Lung (tissue), 12 donors: ENCODE data around the gene RALGAPA1. TPM values are rescaled to one million over a fixed set of nuclear protein-coding genes. Genes with fewer than 3 reads are reported as not detected.

Experiments used
- ATAC-seq: fragments of 200-7000 bp; cut with Tn5 transposase; one replicate; pipeline ENCODE4 v1.9.1; 2020; ENCODE audit warnings: moderate number of reproducible peaks; ENCODE audit not compliant: insufficient read depth, low FRiP score
- DNase-seq, 3 donors: peaks; one replicate each; pipeline ENCODE4 v3.0.0-alpha.2; 2013 to 2017
- H3K27ac ChIP-seq, 2 donors: one replicate each; pipeline ENCODE4 v1.5.1; 2013; ENCODE audit warnings: mild to moderate bottlenecking in 2 of 2, moderate library complexity in 2 of 2, control low read depth in 1 of 2, inconsistent platforms in 1 of 2, low read depth in 1 of 2, low read length in 1 of 2
- H3K27me3 ChIP-seq, 3 donors: one replicate each; pipeline ENCODE4 v1.5.1; 2013; ENCODE audit warnings: low read length in 2 of 3; ENCODE audit not compliant: control insufficient read depth in 3 of 3, insufficient read depth in 3 of 3
- H3K36me3 ChIP-seq, 4 donors: one replicate each; pipeline ENCODE4 v1.5.1; 2013; ENCODE audit warnings: low read length in 4 of 4, mild to moderate bottlenecking in 1 of 4, moderate library complexity in 1 of 4; ENCODE audit not compliant: control insufficient read depth in 4 of 4, insufficient read depth in 4 of 4
- H3K4me1 ChIP-seq, 5 donors: one replicate each; pipeline ENCODE4 v1.5.1; 2013; ENCODE audit warnings: low read length in 5 of 5, mild to moderate bottlenecking in 2 of 5, moderate library complexity in 1 of 5; ENCODE audit not compliant: control insufficient read depth in 5 of 5, insufficient read depth in 5 of 5
- H3K4me3 ChIP-seq: one replicate; pipeline ENCODE4 v1.5.1; 2013; ENCODE audit warnings: mild to moderate bottlenecking, control low read depth, moderate library complexity
- H3K9ac ChIP-seq, 2 donors: one replicate each; pipeline ENCODE4 v1.5.1; 2013; ENCODE audit warnings: low read length in 2 of 2, control low read depth in 1 of 2; ENCODE audit not compliant: insufficient read depth in 1 of 2
- H3K9me3 ChIP-seq, 4 donors: one replicate each; pipeline ENCODE4 v1.5.1; 2013; ENCODE audit warnings: low read length in 3 of 4, mild to moderate bottlenecking in 1 of 4, moderate library complexity in 1 of 4; ENCODE audit not compliant: control insufficient read depth in 4 of 4, insufficient read depth in 3 of 4
- CTCF ChIP-seq: IDR thresholded peaks from 2 replicates; pipeline ENCODE4 v1.5.1; 2012; ENCODE audit warnings: mild to moderate bottlenecking; ENCODE audit errors: control extremely low read depth, extremely low read depth
- WGBS, 2 donors: extraction: QIAGEN DNeasy Blood & Tissue Kit; methylation state at CpG; one replicate each; pipeline ENCODE4 v1.1.7; 2013; 5-methylcytosine and 5-hydroxymethylcytosine counted together
- polyA plus RNA-seq, 2 donors: library from polyadenylated mRNA; stranded (reverse); fragments of 200-250 nt; gene quantifications; one replicate each; pipeline ENCODE4 v1.2.1, GENCODE V29; 2013
- total RNA-seq, 2 donors: library from RNA; depleted of rRNA in 1 of 2; stranded (reverse); fragments of >200 nt in 1 of 2; gene quantifications; one replicate each; pipeline ENCODE4 v1.2.1, GENCODE V29; 2014 to 2021
- donor health status: control.
- donor health status: control.
- donor health status: Bipolar disorder and iron deficiency.
- donor health status: healthy.
- donor health status: DM: yes; HTN: yes; CAD: no.

Gene RALGAPA1
- total and polyA plus RNA-seq, 4 donors, result 9.4 to 188 (median 44.9) TPM

- Histone ChIP-seq H3K36me3 (no peaks in the 10 kb centered on the region), H3K27ac (no peak overlapping the region), H3K4me1 (peaks cover 0 to 16% (median 4%) of the 10 kb centered on the region in 5 donors), H3K9ac (peak overlapping the region in 1 of 2 donors; percentile 1), H3K9me3 (no peaks in the 10 kb centered on the region), H3K4me3 (no peak overlapping the region), H3K27me3 (no peaks in the 10 kb centered on the region)
- no peak for TF ChIP-seq CTCF
- ATAC-seq (no peak), DNase-seq (no peak)
- 25% methylated on average over 2 of the region's 2 CpGs for WGBS, 2 donors
Observed at GRCh38 chr14:35809597-35809996, 502 bp upstream of the RALGAPA1 start.

- Histone ChIP-seq H3K27me3 (no peaks in the 10 kb centered on the region), H3K4me3 (peak overlapping the region; percentile 78), H3K9me3 (no peaks in the 10 kb centered on the region), H3K27ac (peak overlapping the region; percentile 96), H3K4me1 (peaks cover 0 to 16% (median 4%) of the 10 kb centered on the region in 5 donors), H3K9ac (peak overlapping the region; percentile 69 to 84), H3K36me3 (peaks cover 0 to 1% (median 0%) of the 10 kb centered on the region in 4 donors)
- WGBS, 2 donors, result 3% methylated on average over 11 of the region's 11 CpGs
- ATAC-seq, result no peak
- peak in 1 of 3 donors; percentile 47 for DNase-seq
- TF ChIP-seq CTCF, result no peak
Observed at GRCh38 chr14:35808076-35808637, 938 bp downstream of the RALGAPA1 start.

GRCh38 chr14:35807131-35807961 lies 1.7 kb downstream of the RALGAPA1 start:
- Histone ChIP-seq H3K27ac (no peak overlapping the region), H3K4me3 (no peak overlapping the region), H3K36me3 (peaks cover 0 to 1% (median 0%) of the 10 kb centered on the region in 4 donors), H3K9ac (peak overlapping the region in 1 of 2 donors; percentile 30), H3K9me3 (no peaks in the 10 kb centered on the region), H3K4me1 (peaks cover 0 to 16% (median 4%) of the 10 kb centered on the region in 5 donors), H3K27me3 (no peaks in the 10 kb centered on the region)
- 66 to 80% methylated on average over 8 of the region's 8 CpGs for WGBS, 2 donors
- ATAC-seq (no peak), DNase-seq (peak in 2 of 3 donors; percentile 15 to 28)
- TF ChIP-seq CTCF, result no peak
